ENCODE data around the gene ZNF574.

- TF ChIP-seq POLR2A (IDR thresholded peaks at IDR 0.05) (no peak), CTCF (IDR thresholded peaks at IDR 0.05) (no peak)
These were observed 23.6 kb upstream of the ZNF574 start for GRCh38 chr19:42052241-42052863.
